HG02938 (cell line): ENCODE results near the gene SLC13A1.
"Not testable (repeated sequence)": the region's sequence is repeated elsewhere in the genome, so short reads cannot be mapped to it uniquely, and the experiment has no call there.

Source experiments
- ATAC-seq: cut with Tn5 transposase; IDR thresholded peaks from one replicate; pipeline ENCODE4 v1.9.1; 2021; ENCODE audit warnings: mild to moderate bottlenecking, moderate library complexity; ENCODE audit not compliant: unreplicated experiment

The SLC13A1 gene

GRCh38 chr7:123199883-123200282 is at the start of gene SLC13A1:
SLC13A1 (minus strand) TSS chr7:123199969; CDS start chr7:123199946, 23 bp downstream.
- no peak for ATAC-seq

DNA sequence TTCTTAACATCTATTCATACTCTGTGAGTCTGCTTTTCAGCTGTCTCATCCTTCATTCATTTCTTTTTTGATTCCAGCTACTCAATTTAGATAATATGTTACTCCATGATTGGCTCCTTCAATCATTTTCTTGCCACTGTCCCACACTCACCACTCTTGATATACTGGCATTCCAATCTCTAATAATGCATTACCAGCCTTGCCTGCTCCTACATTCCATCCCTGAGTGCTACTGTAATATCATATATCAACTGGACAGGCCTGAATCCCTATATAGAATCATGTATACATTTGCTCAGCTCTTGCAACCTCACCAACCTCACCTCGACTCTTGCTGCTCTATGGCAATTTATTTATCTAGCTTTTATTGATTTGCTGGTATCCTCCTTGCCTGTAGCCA is 45.0 kb upstream of the SLC13A1 start:
- no peak for ATAC-seq

DNA sequence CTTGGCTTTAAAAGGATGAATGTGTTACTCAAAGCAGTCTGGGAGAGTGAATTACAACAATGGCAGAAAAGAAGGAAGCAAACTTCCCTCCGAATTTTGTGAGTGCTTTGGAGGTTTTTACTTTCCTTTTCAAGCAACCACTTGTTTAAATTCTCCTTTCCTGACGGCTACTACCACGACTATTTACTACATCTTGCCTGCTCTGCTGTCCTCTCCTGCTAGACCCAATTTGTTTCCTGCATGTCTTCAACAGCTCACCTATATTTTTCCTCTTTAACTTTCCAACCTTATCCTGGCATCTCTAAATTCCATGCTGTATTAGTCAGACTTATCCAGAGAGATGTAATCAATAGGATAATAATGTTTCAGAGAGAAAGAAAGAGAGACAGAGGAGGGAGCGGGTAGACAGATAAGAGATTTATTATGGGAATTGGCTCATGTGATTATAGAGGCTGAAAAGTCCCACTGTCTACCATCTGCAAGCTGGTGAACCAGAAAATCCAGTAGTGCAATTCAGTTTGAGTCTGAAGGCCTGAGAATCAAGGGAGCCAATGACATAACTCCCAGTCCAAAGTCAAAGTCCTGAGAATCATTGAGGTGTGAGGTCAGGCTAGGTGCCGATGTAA is 42.8 kb upstream of the SLC13A1 start:
- no peak for ATAC-seq

GRCh38 chr7:123241809-123242208 is 42.0 kb upstream of the SLC13A1 start:
- ATAC-seq, result no peak

GRCh38 chr7:123231021-123232000 is 31.5 kb upstream of the SLC13A1 start:
- ATAC-seq, result no peak

DNA sequence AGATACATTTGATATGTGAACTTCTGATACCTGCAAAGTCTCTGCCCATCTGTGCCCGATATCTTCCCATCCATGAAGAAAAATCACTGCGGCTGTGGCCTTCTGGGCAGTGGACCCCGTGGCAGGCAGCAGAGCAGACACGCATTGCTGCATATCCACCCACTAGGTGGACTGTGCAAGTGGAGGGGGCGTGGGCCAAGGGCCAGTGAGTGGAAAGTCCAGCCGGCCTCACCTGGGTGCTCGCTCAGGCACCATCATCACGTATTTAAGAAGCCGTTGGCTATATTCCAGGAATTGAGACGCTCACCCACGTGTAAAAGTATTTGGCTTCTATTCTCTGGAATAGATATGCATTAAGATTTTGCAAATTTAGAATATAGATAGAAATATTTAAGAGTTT is 30.8 kb upstream of the SLC13A1 start:
- ATAC-seq, result no peak

GRCh38 chr7:123230147-123230546 is 30.4 kb upstream of the SLC13A1 start:
- no peak for ATAC-seq

DNA sequence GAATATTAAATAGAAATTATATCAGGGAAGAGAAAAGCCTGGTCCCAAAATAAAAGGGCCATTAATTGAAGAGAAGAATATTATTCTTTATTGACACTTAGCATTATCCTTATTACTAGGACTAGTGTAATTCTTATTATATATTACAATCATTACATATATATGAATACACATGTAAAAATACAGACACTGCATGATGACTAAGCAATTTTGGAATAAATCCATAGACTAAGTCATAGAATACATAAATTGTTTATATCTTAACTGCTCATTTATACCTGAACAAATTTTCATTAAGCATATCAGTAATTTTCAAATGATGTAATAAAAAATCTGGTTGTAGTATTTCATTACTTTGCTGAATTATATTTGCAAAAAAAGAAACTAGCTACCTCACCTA is 29.7 kb upstream of the SLC13A1 start:
- no peak for ATAC-seq

- not testable (repeated sequence) for ATAC-seq
Measured at GRCh38 chr7:123227666-123228065, 27.9 kb upstream of the SLC13A1 start.

- ATAC-seq, result no peak
Measured at GRCh38 chr7:123220396-123220795, 20.6 kb upstream of the SLC13A1 start.

DNA sequence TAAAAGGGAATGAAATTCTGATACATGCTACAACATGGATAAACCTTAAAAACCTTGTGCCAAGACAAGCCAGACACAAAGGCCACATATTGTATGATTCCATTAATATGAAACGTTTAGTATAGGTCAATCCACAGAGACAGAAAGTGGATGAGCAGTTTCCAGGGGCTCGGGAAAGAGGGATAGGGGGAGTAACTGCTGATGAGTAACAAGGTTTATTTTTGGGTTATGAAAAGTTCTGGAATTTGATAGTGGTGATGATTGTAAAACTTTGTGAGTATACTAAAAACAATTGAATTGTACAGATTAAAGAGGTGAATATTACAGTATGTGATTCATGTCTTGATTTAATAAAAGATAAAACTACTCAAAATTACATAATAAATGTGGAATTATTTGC is 19.1 kb upstream of the SLC13A1 start:
- no peak for ATAC-seq

DNA sequence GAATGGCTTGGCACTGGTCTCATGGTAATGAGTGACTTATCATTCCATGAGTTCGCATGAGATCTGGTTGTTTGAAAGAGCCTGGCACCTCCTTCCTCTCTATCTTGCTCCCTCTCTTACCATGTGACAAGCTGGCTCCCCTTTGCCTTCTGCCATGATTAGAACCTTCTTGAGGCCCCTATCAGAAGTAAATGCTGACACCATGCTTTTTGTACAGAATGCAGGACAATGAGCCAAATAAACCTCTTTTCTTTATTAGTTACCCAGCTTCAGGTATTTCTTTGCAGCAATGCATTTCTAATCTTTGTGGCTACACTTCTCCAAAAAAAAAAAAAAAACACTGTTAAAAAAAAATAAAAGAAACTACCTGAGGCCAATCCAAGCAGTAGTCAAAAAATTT is 17.1 kb upstream of the SLC13A1 start:
- ATAC-seq, result no peak

DNA sequence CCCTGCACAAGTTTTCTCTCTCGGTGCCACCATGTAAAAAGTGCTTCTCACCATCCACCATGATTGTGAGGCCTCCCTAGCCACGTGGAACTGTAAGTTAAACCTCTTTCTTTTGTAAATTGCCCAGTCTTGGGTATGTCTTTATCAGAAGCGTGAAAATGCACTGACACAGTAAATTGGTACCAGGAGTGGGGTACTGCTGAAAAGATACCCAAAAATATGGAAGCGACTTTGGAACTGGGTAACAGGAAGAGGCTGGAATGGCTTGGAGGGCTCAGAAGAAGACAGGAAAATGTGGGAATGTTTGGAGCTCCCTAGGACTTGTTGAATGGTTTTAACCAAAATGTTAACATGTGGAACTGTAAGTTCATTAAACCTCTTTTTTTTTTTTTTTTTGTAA is 15.6 kb upstream of the SLC13A1 start:
- ATAC-seq, result no peak

GRCh38 chr7:123211545-123211944 is 11.8 kb upstream of the SLC13A1 start:
- no peak for ATAC-seq

DNA sequence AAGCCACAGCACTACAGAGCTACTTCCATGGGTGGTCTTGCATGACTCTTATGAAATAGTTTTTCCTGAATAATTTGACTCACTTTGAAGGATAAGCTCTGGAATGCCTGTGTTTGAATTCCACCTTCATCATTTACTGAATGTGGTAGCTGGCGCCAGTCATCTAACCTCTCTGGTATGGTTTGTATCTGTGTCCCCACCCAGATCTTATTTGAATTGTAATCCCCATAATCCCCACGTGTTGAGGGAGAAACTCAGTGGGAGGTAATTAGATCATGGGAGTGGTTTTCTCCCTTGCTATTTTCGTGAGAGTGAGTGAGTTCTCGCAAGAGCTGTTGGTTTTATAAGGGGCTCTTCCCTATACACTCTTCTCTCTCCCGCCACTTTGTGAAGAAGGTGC is 11.2 kb upstream of the SLC13A1 start:
- ATAC-seq, result no peak

DNA sequence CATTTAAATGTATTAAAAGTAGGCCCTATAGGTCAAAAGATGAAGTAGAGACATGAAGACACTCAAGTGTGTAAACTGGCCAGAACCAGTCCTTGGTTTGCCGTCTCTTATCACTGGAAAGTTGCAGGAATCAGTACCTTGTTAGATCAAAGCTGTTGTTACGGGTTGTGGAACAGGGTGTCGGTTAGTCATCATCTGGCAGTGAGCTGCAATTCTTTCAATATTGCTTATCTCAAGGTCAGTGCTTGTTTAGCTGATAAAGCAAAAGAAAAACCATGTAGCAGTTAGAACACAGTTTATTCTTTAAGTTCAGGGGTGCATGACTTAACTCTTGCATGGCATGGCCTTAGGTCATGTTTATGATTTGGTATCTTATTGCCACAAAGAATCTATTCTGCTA is 10.0 kb upstream of the SLC13A1 start:
- ATAC-seq, result no peak

DNA sequence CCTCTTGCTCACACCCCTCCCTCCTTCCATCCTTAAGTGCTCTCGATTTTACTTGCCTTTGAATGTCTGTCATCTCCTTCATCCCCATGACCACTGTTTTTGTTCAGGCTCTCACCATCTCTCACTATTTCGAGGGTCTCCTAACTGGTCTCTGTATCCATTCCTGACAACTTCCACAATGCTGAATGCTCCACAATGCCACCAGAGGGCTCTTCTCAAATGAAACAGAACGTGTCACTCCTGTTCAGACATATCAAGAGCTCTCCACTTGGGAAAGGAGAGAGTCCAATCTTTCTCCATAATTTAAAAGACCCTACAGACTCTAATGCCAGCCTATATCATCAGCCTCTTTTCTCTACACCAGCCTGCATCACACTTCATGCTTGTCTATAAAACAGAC is 9.0 kb upstream of the SLC13A1 start:
- no peak for ATAC-seq

DNA sequence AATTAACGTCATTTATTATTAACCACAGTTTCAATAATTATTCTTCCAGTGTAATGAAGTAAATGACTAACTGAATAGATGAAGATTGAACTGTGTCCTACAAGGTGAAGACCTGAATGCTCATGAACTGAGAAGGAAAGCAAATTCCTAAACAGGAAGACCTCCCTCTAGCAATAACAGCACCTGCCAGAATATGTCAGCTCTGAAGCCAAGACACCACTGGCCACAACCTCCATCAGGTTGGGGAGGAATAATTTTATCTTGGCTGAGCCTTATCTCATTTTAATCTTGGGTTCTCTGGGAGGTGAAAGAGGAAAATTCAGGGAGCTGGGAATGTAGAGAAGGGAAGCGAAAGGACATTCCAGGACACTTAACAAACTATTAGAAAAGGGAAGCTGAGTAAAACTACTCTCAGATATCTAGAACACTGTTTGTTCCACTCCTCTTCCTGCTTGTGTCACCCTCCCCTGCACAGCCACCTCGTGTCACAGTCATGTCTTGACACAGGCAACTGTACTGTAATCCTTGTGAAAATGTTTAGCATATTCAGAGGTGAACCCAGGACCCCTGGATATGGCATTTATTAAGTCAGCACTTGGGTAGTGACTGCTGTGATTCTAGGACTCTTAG is 4.6 kb upstream of the SLC13A1 start:
- ATAC-seq, result no peak

GRCh38 chr7:123201901-123202300 is 2.1 kb upstream of the SLC13A1 start:
- no peak for ATAC-seq

- ATAC-seq, result no peak
Measured at GRCh38 chr7:123198668-123199652, 809 bp downstream of the SLC13A1 start.

- ATAC-seq, result no peak
Measured at GRCh38 chr7:123198111-123198510, 1.7 kb downstream of the SLC13A1 start.
